PC-3 (cell line): ENCODE results near the gene SCNN1B. TPM values are rescaled to one million over a fixed set of nuclear protein-coding genes. Genes with fewer than 3 reads are reported as not detected.

Source experiments
- ATAC-seq: fragments of 200-7000 bp; cut with Tn5 transposase; 2 replicates; pipeline ENCODE4 v1.9.1; 2020; ENCODE audit warnings: mild to moderate bottlenecking, moderate library complexity
- BruUV-seq: library from RNA; stranded (reverse); fragments of 400-500 nt; replicated peaks from 2 replicates; lab custom pipeline; 2021; lab: Mats Ljungman, UMichigan
- CTCF ChIA-PET: fragments of 300-600 bp; sonication (Branson Sonifier 250); formaldehyde crosslinking; loops from one replicate; lab custom pipeline; 2022; ENCODE audit warnings: antibody characterized with exemption; lab: Charles Lee
- POLR2A ChIA-PET: fragments of 300-600 bp; sonication (Branson Sonifier 250); formaldehyde crosslinking; loops from one replicate; lab custom pipeline; 2022; ENCODE audit warnings: antibody characterized with exemption; ENCODE audit not compliant: unreplicated experiment; lab: Charles Lee
- DNase-seq: peaks from one replicate; pipeline ENCODE4 v3.0.0-alpha.2; 2015
- H2AFZ ChIP-seq: fragments of 300-600 bp; sonication (generic); 2 replicates; pipeline ENCODE4 v1.6.0; 2016; ENCODE audit warnings: antibody characterized with exemption, low read length
- H3F3A ChIP-seq: fragments of 300-600 bp; sonication (generic); one replicate; pipeline ENCODE4 v1.6.0; 2017; ENCODE audit warnings: antibody characterized with exemption, low read length, control low read depth, mild to moderate bottlenecking; ENCODE audit not compliant: unreplicated experiment
- H3K27ac ChIP-seq: fragments of 300-600 bp; sonication (generic); 2 replicates; pipeline ENCODE4 v1.5.1; 2016; ENCODE audit warnings: mild to moderate bottlenecking, low read length
- H3K27me3 ChIP-seq: fragments of 300-600 bp; sonication (generic); 2 replicates; pipeline ENCODE4 v1.6.1; 2016; ENCODE audit warnings: low read length, mixed read lengths
- H3K36me3 ChIP-seq: fragments of 300-600 bp; sonication (generic); 2 replicates; pipeline ENCODE4 v1.6.1; 2016; ENCODE audit warnings: low read depth, mixed run types, low read length, mixed read lengths
- H3K4me1 ChIP-seq: fragments of 300-600 bp; sonication (generic); 2 replicates; pipeline ENCODE4 v1.5.1; 2016; ENCODE audit warnings: low read length; ENCODE audit not compliant: insufficient read depth
- H3K4me2 ChIP-seq: fragments of 300-600 bp; sonication (generic); 2 replicates; pipeline ENCODE4 v1.6.0; 2016; ENCODE audit warnings: low read length
- H3K4me3 ChIP-seq: fragments of 300-600 bp; sonication (generic); 2 replicates; pipeline ENCODE4 v1.5.1; 2016; ENCODE audit warnings: mild to moderate bottlenecking, low read length, mixed read lengths
- H3K79me2 ChIP-seq: fragments of 300-600 bp; sonication (generic); 2 replicates; pipeline ENCODE4 v1.6.1; 2017; ENCODE audit warnings: low read length, mixed read lengths
- H3K9ac ChIP-seq: fragments of 300-600 bp; sonication (generic); 2 replicates; pipeline ENCODE4 v1.6.0; 2016; ENCODE audit warnings: mild to moderate bottlenecking, low read length
- H3K9me2 ChIP-seq: fragments of 300-600 bp; sonication (generic); replicated peaks from 2 replicates; pipeline ENCODE4 v1.6.1; 2016; ENCODE audit warnings: mixed run types, low read length, mixed read lengths
- H3K9me3 ChIP-seq: fragments of 300-600 bp; sonication (generic); 2 replicates; pipeline ENCODE4 v1.6.1; 2016; ENCODE audit warnings: low read length, mixed read lengths
- H4K20me1 ChIP-seq: fragments of 300-600 bp; sonication (generic); 2 replicates; pipeline ENCODE4 v1.6.1; 2016; ENCODE audit warnings: low read length, mixed read lengths
- EZH2 ChIP-seq: fragments of 300-600 bp; sonication (generic); IDR thresholded peaks from one replicate; pipeline ENCODE4 v1.6.1; 2017; ENCODE audit warnings: antibody characterized with exemption, mild to moderate bottlenecking, low read length; ENCODE audit not compliant: unreplicated experiment
- EZH2phosphoT487 ChIP-seq: fragments of 300-600 bp; sonication (generic); IDR thresholded peaks from 2 replicates; pipeline ENCODE4 v1.6.1; 2018; ENCODE audit warnings: mild to moderate bottlenecking, antibody characterized with exemption, low read length, borderline replicate concordance
- intact Hi-C: fragments of 100-400 bp; cut with micrococcal nuclease; formaldehyde crosslinking; loops from 2 replicates; pipeline ENCODE4 v1.9.0; 2023
- total RNA-seq: library from RNA; depleted of rRNA; stranded (reverse); fragments of >200 nt; gene quantifications from 2 replicates; pipeline ENCODE4 v1.2.3, GENCODE V29; 2014
- TF ChIP-seq, protein P1 (sequence below): fragments of 300-600 bp; sonication (generic); conservative IDR thresholded peaks from 2 replicates; pipeline ENCODE4 v1.5.1; 2017; ENCODE audit warnings: antibody characterized with exemption, low read depth, mild to moderate bottlenecking, low read length

SCNN1B gene
- total RNA-seq, 1 experiment from 2014 or later = 4.1 TPM

DNA sequence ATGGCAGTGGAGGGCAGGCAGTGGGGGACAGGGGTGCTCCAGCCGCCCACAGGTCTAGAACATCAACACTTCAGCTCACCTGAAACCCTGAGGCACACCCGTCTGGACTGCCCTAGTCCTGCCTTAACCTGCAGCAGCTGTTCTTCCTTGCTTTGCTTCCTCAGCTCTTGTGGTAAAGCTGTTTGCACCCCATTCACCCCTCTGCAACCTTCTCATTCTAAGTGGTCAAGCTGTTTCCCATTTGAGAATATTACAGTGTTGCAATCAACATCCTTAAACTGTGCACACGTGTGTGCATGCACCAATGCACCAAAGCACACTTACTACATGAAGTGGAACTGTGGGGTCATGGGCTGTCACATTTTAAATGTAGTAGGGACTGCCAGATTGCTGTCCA lies 32.4 kb downstream of the SCNN1B start:
- H3K4me3 ChIP-seq = no peak overlapping the region
- H3K9me3 ChIP-seq = no peaks in the 10 kb centered on the region
- ATAC-seq (no peak), DNase-seq (no peak)
- no peaks in the 10 kb centered on the region for H3K36me3 ChIP-seq
- H2AFZ ChIP-seq = no peak overlapping the region
- H3K4me1 ChIP-seq = peaks cover 12% of the 10 kb centered on the region
- no peaks in the 10 kb centered on the region for H3K79me2 ChIP-seq
- H3F3A ChIP-seq = no peaks in the 10 kb centered on the region
- H3K27me3 ChIP-seq = no peaks in the 10 kb centered on the region
- intact Hi-C loops = no loop called here
- no peak overlapping the region for H3K9ac ChIP-seq
- no peaks in the 10 kb centered on the region for H4K20me1 ChIP-seq
- H3K4me2 ChIP-seq = no peak overlapping the region
- no peak overlapping the region for H3K27ac ChIP-seq
- TF ChIP-seq, protein P1, sequence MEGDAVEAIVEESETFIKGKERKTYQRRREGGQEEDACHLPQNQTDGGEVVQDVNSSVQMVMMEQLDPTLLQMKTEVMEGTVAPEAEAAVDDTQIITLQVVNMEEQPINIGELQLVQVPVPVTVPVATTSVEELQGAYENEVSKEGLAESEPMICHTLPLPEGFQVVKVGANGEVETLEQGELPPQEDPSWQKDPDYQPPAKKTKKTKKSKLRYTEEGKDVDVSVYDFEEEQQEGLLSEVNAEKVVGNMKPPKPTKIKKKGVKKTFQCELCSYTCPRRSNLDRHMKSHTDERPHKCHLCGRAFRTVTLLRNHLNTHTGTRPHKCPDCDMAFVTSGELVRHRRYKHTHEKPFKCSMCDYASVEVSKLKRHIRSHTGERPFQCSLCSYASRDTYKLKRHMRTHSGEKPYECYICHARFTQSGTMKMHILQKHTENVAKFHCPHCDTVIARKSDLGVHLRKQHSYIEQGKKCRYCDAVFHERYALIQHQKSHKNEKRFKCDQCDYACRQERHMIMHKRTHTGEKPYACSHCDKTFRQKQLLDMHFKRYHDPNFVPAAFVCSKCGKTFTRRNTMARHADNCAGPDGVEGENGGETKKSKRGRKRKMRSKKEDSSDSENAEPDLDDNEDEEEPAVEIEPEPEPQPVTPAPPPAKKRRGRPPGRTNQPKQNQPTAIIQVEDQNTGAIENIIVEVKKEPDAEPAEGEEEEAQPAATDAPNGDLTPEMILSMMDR = no peak
- TF ChIP-seq EZH2 = no peak
- H3K9me2 ChIP-seq = no peaks in the 10 kb centered on the region
- BruUV-seq = no TSS peak
- POLR2A ChIA-PET = no interaction called here
- CTCF ChIA-PET = no interaction called here

DNA sequence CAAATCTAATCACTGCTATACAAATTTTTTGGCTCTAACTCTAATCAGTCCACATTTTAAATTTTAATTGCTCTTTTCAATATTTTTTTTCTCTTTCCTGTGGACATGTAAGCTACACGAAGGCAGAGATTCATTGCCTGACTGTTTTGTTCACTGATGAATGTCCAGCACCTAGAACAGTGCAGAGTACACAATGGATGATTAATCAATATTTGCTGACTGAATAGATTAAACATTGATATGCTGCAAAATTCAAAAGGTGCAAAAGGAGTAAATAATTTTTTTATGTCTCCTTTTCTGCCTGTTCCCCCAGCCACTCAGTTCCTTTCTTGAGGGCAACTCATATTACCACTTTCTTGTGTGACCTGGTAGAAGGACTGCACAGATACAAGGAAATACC lies 32.8 kb downstream of the SCNN1B start:
- Histone ChIP-seq H3K9me2 (no peaks in the 10 kb centered on the region), H3K27ac (no peak overlapping the region), H4K20me1 (no peaks in the 10 kb centered on the region), H2AFZ (no peak overlapping the region), H3K9ac (no peak overlapping the region), H3K27me3 (no peaks in the 10 kb centered on the region), H3F3A (no peaks in the 10 kb centered on the region), H3K79me2 (no peaks in the 10 kb centered on the region), H3K4me1 (peaks cover 12% of the 10 kb centered on the region), H3K4me2 (no peak overlapping the region), H3K36me3 (no peaks in the 10 kb centered on the region), H3K9me3 (no peaks in the 10 kb centered on the region), H3K4me3 (no peak overlapping the region)
- ATAC-seq (no peak), DNase-seq (no peak)
- intact Hi-C loops = no loop called here
- TF ChIP-seq EZH2 = no peak
- TF ChIP-seq, protein P1 = no peak
- no peak for TF ChIP-seq EZH2phosphoT487
- CTCF ChIA-PET = no interaction called here
- POLR2A ChIA-PET = no interaction called here
- no TSS peak for BruUV-seq

DNA sequence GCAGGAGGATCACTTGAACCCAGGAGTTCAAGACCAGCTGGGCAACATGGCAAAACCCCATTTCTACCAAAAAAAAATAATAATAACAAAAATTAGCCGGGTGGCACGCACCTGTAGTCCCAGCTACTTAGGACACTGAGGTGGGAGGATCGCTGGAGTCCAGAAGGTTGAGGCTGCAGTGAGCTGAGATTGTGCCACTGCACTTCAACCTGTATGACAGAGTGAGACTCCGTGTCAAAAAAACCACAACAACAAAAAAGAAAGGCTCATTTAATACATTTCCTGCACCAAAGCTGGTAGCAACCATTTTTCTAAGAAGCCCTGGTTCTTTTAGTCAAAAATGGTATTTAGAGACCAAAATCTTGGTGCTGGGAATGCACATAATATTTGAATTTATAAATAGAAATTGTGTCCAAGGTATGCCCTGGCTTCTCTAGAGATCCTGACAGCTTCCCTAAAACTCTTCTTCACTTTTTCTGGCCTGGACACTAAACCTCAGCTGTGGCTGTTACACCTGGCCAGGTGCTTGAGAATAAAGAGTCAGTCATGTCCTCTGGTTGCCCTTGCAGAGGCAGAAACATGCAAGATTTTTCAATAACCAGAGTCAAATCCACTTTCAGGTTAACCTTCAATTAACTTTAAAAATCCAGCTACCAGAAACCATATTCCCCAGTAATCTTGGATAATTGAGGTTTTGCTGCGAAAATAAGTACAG lies 35.9 kb downstream of the SCNN1B start:
- no TSS peak for BruUV-seq
- no peak for ATAC-seq
- CTCF ChIA-PET = no interaction called here
- Histone ChIP-seq H3K9ac (no peak overlapping the region), H3K79me2 (no peaks in the 10 kb centered on the region), H3F3A (no peaks in the 10 kb centered on the region), H3K27me3 (no peaks in the 10 kb centered on the region), H3K9me3 (no peaks in the 10 kb centered on the region), H3K36me3 (no peaks in the 10 kb centered on the region), H3K4me1 (peaks cover 12% of the 10 kb centered on the region), H4K20me1 (no peaks in the 10 kb centered on the region), H3K4me2 (no peak overlapping the region), H3K27ac (no peak overlapping the region), H3K4me3 (no peak overlapping the region), H2AFZ (no peak overlapping the region), H3K9me2 (no peaks in the 10 kb centered on the region)
- POLR2A ChIA-PET = no interaction called here
- DNase-seq = no peak
- intact Hi-C loops = no loop called here
- TF ChIP-seq EZH2 = no peak
- TF ChIP-seq, protein P1 = no peak
- TF ChIP-seq EZH2phosphoT487 = no peak
